WTC11 (cell line): ENCODE results near the gene ST6GALNAC5.

Source experiments
- AR ChIP-seq: fragments of 250-450 bp; sonication (Bioruptor Pico); IDR thresholded peaks from 2 replicates; pipeline ENCODE4 v1.9.0; 2021; ENCODE audit warnings: mild to moderate bottlenecking
- CTCF ChIP-seq: fragments of 200-600 bp; IDR thresholded peaks from 2 replicates; pipeline ENCODE4 v1.8.0; 2022; ENCODE audit warnings: antibody characterized with exemption
- FOXK1 ChIP-seq: sonication (generic); formaldehyde crosslinking; IDR thresholded peaks from 2 replicates; pipeline ENCODE4 v1.8.0; 2022; ENCODE audit warnings: mild to moderate bottlenecking, moderate library complexity, missing genetic modification reagents
- GTF2I ChIP-seq: fragments of 250-450 bp; sonication (Bioruptor Pico); conservative IDR thresholded peaks from 2 replicates; pipeline ENCODE4 v1.4.0; 2021; ENCODE audit warnings: mild to moderate bottlenecking
- NR2C2 ChIP-seq: sonication (generic); formaldehyde crosslinking; IDR thresholded peaks from 2 replicates; pipeline ENCODE4 v1.8.0; 2022; ENCODE audit warnings: mild to moderate bottlenecking, missing genetic modification reagents
- SP1 ChIP-seq: sonication (generic); formaldehyde crosslinking; conservative IDR thresholded peaks from 2 replicates; pipeline ENCODE4 v1.8.1; 2022; ENCODE audit warnings: missing genetic modification reagents
- TCF7 ChIP-seq: sonication (generic); formaldehyde crosslinking; IDR thresholded peaks from 2 replicates; pipeline ENCODE4 v1.8.0; 2022; ENCODE audit warnings: mild to moderate bottlenecking, low read depth, missing genetic modification reagents, moderate library complexity
- TP53 ChIP-seq: sonication (generic); formaldehyde crosslinking; IDR thresholded peaks from 2 replicates; pipeline ENCODE4 v1.8.1; 2023; ENCODE audit warnings: mild to moderate bottlenecking, missing genetic modification reagents
- ZBTB43 ChIP-seq: sonication (generic); formaldehyde crosslinking; IDR thresholded peaks from 2 replicates; pipeline ENCODE4 v1.8.1; 2023; ENCODE audit warnings: mild to moderate bottlenecking, missing genetic modification reagents
- ZNF121 ChIP-seq: sonication (generic); formaldehyde crosslinking; IDR thresholded peaks from 2 replicates; pipeline ENCODE4 v1.8.0; 2023; ENCODE audit warnings: missing genetic modification reagents
- TF ChIP-seq, protein P1 (sequence below): sonication (generic); formaldehyde crosslinking; IDR thresholded peaks from 2 replicates; pipeline ENCODE4 v1.8.0; 2023; ENCODE audit warnings: missing genetic modification reagents
- TF ChIP-seq, protein P2 (sequence below): sonication (generic); formaldehyde crosslinking; IDR thresholded peaks from 2 replicates; pipeline ENCODE4 v1.8.1; 2022; ENCODE audit warnings: low read depth, mild to moderate bottlenecking, moderate library complexity, missing genetic modification reagents, borderline replicate concordance
- TF ChIP-seq, protein P3 (sequence below): sonication (generic); formaldehyde crosslinking; IDR thresholded peaks from 2 replicates; pipeline ENCODE4 v1.8.1; 2022; ENCODE audit warnings: low read depth, missing genetic modification reagents, borderline replicate concordance
- TF ChIP-seq, protein P4 (sequence below): sonication (generic); formaldehyde crosslinking; IDR thresholded peaks from 2 replicates; pipeline ENCODE4 v1.8.0; 2022; ENCODE audit warnings: mild to moderate bottlenecking, missing genetic modification reagents

GRCh38 chr1:77027847-77028246 lies 160.6 kb downstream of the ST6GALNAC5 start:
- TF ChIP-seq CTCF = no peak
- no peak for TF ChIP-seq FOXK1 (CRISPR knock-in tag)
- TF ChIP-seq ZNF121 (CRISPR knock-in tag) = no peak
- TF ChIP-seq, protein P1, sequence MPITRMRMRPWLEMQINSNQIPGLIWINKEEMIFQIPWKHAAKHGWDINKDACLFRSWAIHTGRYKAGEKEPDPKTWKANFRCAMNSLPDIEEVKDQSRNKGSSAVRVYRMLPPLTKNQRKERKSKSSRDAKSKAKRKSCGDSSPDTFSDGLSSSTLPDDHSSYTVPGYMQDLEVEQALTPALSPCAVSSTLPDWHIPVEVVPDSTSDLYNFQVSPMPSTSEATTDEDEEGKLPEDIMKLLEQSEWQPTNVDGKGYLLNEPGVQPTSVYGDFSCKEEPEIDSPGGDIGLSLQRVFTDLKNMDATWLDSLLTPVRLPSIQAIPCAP (CRISPR knock-in tag) = no peak
- TF ChIP-seq, protein P2, sequence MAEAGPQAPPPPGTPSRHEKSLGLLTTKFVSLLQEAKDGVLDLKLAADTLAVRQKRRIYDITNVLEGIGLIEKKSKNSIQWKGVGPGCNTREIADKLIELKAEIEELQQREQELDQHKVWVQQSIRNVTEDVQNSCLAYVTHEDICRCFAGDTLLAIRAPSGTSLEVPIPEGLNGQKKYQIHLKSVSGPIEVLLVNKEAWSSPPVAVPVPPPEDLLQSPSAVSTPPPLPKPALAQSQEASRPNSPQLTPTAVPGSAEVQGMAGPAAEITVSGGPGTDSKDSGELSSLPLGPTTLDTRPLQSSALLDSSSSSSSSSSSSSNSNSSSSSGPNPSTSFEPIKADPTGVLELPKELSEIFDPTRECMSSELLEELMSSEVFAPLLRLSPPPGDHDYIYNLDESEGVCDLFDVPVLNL (CRISPR knock-in tag) = no peak
- no peak for TF ChIP-seq AR (CRISPR knock-in tag)
- no peak for TF ChIP-seq NR2C2
- TF ChIP-seq GTF2I = no peak
- TF ChIP-seq TCF7 (CRISPR knock-in tag) = no peak
- TF ChIP-seq, protein P3, sequence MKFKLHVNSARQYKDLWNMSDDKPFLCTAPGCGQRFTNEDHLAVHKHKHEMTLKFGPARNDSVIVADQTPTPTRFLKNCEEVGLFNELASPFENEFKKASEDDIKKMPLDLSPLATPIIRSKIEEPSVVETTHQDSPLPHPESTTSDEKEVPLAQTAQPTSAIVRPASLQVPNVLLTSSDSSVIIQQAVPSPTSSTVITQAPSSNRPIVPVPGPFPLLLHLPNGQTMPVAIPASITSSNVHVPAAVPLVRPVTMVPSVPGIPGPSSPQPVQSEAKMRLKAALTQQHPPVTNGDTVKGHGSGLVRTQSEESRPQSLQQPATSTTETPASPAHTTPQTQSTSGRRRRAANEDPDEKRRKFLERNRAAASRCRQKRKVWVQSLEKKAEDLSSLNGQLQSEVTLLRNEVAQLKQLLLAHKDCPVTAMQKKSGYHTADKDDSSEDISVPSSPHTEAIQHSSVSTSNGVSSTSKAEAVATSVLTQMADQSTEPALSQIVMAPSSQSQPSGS (CRISPR knock-in tag) = no peak
- TF ChIP-seq, protein P4, sequence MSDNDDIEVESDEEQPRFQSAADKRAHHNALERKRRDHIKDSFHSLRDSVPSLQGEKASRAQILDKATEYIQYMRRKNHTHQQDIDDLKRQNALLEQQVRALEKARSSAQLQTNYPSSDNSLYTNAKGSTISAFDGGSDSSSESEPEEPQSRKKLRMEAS = no peak
- TF ChIP-seq ZBTB43 (CRISPR knock-in tag) = no peak
- TF ChIP-seq SP1 (CRISPR knock-in tag) = no peak
- no peak for TF ChIP-seq TP53
